GM23338 (cell line): Measurements from ENCODE around the gene RSPRY1. TPM values are rescaled to one million over a fixed set of nuclear protein-coding genes. Genes with fewer than 3 reads are reported as not detected.

ENCODE experiments used
- ATAC-seq: fragments of 200-7000 bp; cut with Tn5 transposase; 3 replicates; pipeline ENCODE4 v1.9.1; 2020
- DNase-seq: peaks from one replicate; pipeline ENCODE4 v3.0.0-alpha.2; 2015; ENCODE audit warnings: low spot score
- H2AFZ ChIP-seq: fragments of 200-600 bp; sonication (generic); 2 replicates; pipeline ENCODE4 v1.8.0; 2016; ENCODE audit warnings: antibody characterized with exemption, mild to moderate bottlenecking, moderate library complexity
- H3F3A ChIP-seq: fragments of 200-600 bp; sonication (generic); replicated peaks from 2 replicates; pipeline ENCODE4 v1.8.0; 2017; ENCODE audit warnings: antibody characterized with exemption, mixed run types, low read depth
- H3K27ac ChIP-seq: fragments of 200-600 bp; sonication (generic); 2 replicates; pipeline ENCODE4 v1.6.1; 2016; ENCODE audit warnings: low read depth
- H3K27me3 ChIP-seq: fragments of 200-600 bp; sonication (generic); 2 replicates; pipeline ENCODE4 v1.8.0; 2016; ENCODE audit warnings: mild to moderate bottlenecking, mixed run types, moderate library complexity; ENCODE audit not compliant: insufficient read depth
- H3K36me3 ChIP-seq: fragments of 200-600 bp; sonication (generic); 2 replicates; pipeline ENCODE4 v1.8.0; 2016; ENCODE audit warnings: mild to moderate bottlenecking; ENCODE audit not compliant: insufficient read depth
- H3K4me1 ChIP-seq: fragments of 200-600 bp; sonication (generic); 2 replicates; pipeline ENCODE4 v1.8.0; 2016; ENCODE audit warnings: mild to moderate bottlenecking, moderate library complexity; ENCODE audit not compliant: insufficient read depth
- H3K4me2 ChIP-seq: fragments of 200-600 bp; sonication (generic); 2 replicates; pipeline ENCODE4 v1.7.1; 2017; ENCODE audit warnings: mixed run types
- H3K4me3 ChIP-seq: fragments of 200-600 bp; sonication (generic); 2 replicates; pipeline ENCODE4 v1.6.1; 2016; ENCODE audit warnings: mixed run types
- H3K79me2 ChIP-seq: fragments of 200-600 bp; sonication (generic); replicated peaks from 2 replicates; pipeline ENCODE4 v1.8.0; 2017; ENCODE audit warnings: mild to moderate bottlenecking; ENCODE audit not compliant: insufficient read depth
- H3K9me2 ChIP-seq: fragments of 200-600 bp; sonication (generic); 2 replicates; pipeline ENCODE4 v1.8.0; 2017; ENCODE audit not compliant: insufficient read depth
- H4K20me1 ChIP-seq: fragments of 200-600 bp; sonication (generic); replicated peaks from 2 replicates; pipeline ENCODE4 v1.8.0; 2017; ENCODE audit warnings: mild to moderate bottlenecking; ENCODE audit not compliant: insufficient read depth
- H3K27ac Mint-ChIP-seq: 2 replicates; pipeline ENCODE4 v1.8.0; 2020; ENCODE audit warnings: inconsistent platforms, mild to moderate bottlenecking, moderate library complexity, mixed read lengths
- H3K27me3 Mint-ChIP-seq: 3 replicates; pipeline ENCODE4 v1.8.0; 2022; ENCODE audit warnings: low read depth, mild to moderate bottlenecking, moderate library complexity, mixed read lengths, inconsistent platforms; ENCODE audit not compliant: insufficient read depth, poor library complexity
- H3K36me3 Mint-ChIP-seq: 3 replicates; pipeline ENCODE4 v1.8.0; 2021; ENCODE audit warnings: low read depth, mild to moderate bottlenecking, inconsistent platforms, moderate library complexity, mixed read lengths
- H3K4me1 Mint-ChIP-seq: 3 replicates; pipeline ENCODE4 v1.8.0; 2020; ENCODE audit warnings: mild to moderate bottlenecking, inconsistent platforms, mixed read lengths
- H3K4me3 Mint-ChIP-seq: 3 replicates; pipeline ENCODE4 v1.8.0; 2021; ENCODE audit warnings: moderate library complexity, mild to moderate bottlenecking, inconsistent platforms, mixed read lengths
- H3K9me3 Mint-ChIP-seq: 3 replicates; pipeline ENCODE4 v1.8.0; 2020; ENCODE audit warnings: moderate library complexity, mild to moderate bottlenecking, inconsistent platforms, mixed read lengths
- CREB1 ChIP-seq: fragments of 250-450 bp; sonication (Bioruptor Pico); IDR thresholded peaks from 2 replicates; pipeline ENCODE4 v1.5.0; 2020; ENCODE audit warnings: low read depth, mild to moderate bottlenecking, moderate library complexity
- EZH2 ChIP-seq: fragments of 200-600 bp; sonication (generic); IDR thresholded peaks from one replicate; pipeline ENCODE4 v1.8.0; 2017; ENCODE audit warnings: antibody characterized with exemption, mild to moderate bottlenecking, low read depth; ENCODE audit not compliant: unreplicated experiment
- EZH2phosphoT487 ChIP-seq: fragments of 200-600 bp; sonication (generic); IDR thresholded peaks from one replicate; pipeline ENCODE4 v1.8.1; 2018; ENCODE audit warnings: antibody characterized with exemption; ENCODE audit not compliant: unreplicated experiment
- JUNB ChIP-seq: IDR thresholded peaks from one replicate; pipeline ENCODE4 v1.6.1; 2016; ENCODE audit warnings: antibody characterized with exemption; ENCODE audit not compliant: unreplicated experiment
- NANOG ChIP-seq: IDR thresholded peaks from 2 replicates; pipeline ENCODE4 v1.6.1; 2016; ENCODE audit warnings: antibody characterized with exemption, borderline replicate concordance
- POLR2AphosphoS5 ChIP-seq: IDR thresholded peaks from 2 replicates; pipeline ENCODE4 v1.6.1; 2016; ENCODE audit warnings: antibody characterized with exemption, low read depth
- STAT1 ChIP-seq: IDR thresholded peaks from one replicate; pipeline ENCODE4 v1.6.1; 2016; ENCODE audit warnings: antibody characterized with exemption; ENCODE audit not compliant: unreplicated experiment
- ZNF114 ChIP-seq: fragments of 250-450 bp; sonication (Bioruptor Pico); IDR thresholded peaks from 2 replicates; pipeline ENCODE4 v1.5.0; 2020; ENCODE audit warnings: mild to moderate bottlenecking, moderate library complexity
- ZNF331 ChIP-seq: fragments of 250-450 bp; sonication (Bioruptor Pico); IDR thresholded peaks from 2 replicates; pipeline ENCODE4 v1.5.0; 2020; ENCODE audit warnings: low read depth, mild to moderate bottlenecking, moderate library complexity
- polyA plus RNA-seq: library from polyadenylated mRNA; unstranded; fragments of >200 nt; fragmentation: Nextera tagmentation; extraction: Ambion mirVana; gene quantifications from 2 replicates; pipeline ENCODE4 v1.2.1, GENCODE V29; 2016
- total RNA-seq: library from RNA; depleted of rRNA; stranded (reverse); fragments of >200 nt; shearing (Covaris generic); gene quantifications from 2 replicates; pipeline ENCODE4 v1.2.3, GENCODE V29; 2014
- TF ChIP-seq, protein P1 (sequence below): fragments of 250-450 bp; sonication (Bioruptor Pico); IDR thresholded peaks from 2 replicates; pipeline ENCODE4 v1.5.0; 2020; ENCODE audit warnings: mild to moderate bottlenecking, moderate library complexity
- TF ChIP-seq, protein P2 (sequence below): IDR thresholded peaks from 2 replicates; pipeline ENCODE4 v1.6.1; 2016; ENCODE audit warnings: antibody characterized with exemption
- TF ChIP-seq, protein P3 (sequence below), 2 experiments: fragments of 200-600 bp in 1 of 2; sonication (generic) in 1 of 2; conservative IDR thresholded peaks; 2 replicates each; pipeline versions ENCODE4 v1.5.1 to v1.6.1; 2016 to 2017; ENCODE audit warnings: antibody characterized with exemption in 2 of 2, low read depth in 2 of 2, mild to moderate bottlenecking in 2 of 2, moderate library complexity in 1 of 2

Gene RSPRY1
- total and polyA plus RNA-seq, 2 experiments from 2014 or later, result 25.8 to 35.9 TPM

GRCh38 chr16:57192146-57192545 lies 6.0 kb downstream of the RSPRY1 start:
- ATAC-seq (no peak), DNase-seq (no peak)
- H3K27me3 Mint-ChIP-seq, result peaks cover under 1% of the 10 kb centered on the region
- Histone ChIP-seq H3K4me3 (no peak overlapping the region), H2AFZ (no peak overlapping the region), H3K9me2 (no peaks in the 10 kb centered on the region), H3K4me1 (peaks cover 8% of the 10 kb centered on the region), H3K4me2 (no peak overlapping the region), H3K36me3 (no peaks in the 10 kb centered on the region), H4K20me1 (peaks cover 26% of the 10 kb centered on the region), H3K27ac (no peak overlapping the region), H3K27me3 (no peaks in the 10 kb centered on the region), H3K79me2 (peaks cover 98% of the 10 kb centered on the region), H3F3A (no peaks in the 10 kb centered on the region)
- TF ChIP-seq NANOG (no peak), JUNB (no peak)
- no peaks in the 10 kb centered on the region for H3K36me3 Mint-ChIP-seq
- H3K4me1 Mint-ChIP-seq, result peaks cover 16% of the 10 kb centered on the region
- H3K4me3 Mint-ChIP-seq, result no peak overlapping the region
- no peaks in the 10 kb centered on the region for H3K9me3 Mint-ChIP-seq
- no peak overlapping the region for H3K27ac Mint-ChIP-seq

DNA sequence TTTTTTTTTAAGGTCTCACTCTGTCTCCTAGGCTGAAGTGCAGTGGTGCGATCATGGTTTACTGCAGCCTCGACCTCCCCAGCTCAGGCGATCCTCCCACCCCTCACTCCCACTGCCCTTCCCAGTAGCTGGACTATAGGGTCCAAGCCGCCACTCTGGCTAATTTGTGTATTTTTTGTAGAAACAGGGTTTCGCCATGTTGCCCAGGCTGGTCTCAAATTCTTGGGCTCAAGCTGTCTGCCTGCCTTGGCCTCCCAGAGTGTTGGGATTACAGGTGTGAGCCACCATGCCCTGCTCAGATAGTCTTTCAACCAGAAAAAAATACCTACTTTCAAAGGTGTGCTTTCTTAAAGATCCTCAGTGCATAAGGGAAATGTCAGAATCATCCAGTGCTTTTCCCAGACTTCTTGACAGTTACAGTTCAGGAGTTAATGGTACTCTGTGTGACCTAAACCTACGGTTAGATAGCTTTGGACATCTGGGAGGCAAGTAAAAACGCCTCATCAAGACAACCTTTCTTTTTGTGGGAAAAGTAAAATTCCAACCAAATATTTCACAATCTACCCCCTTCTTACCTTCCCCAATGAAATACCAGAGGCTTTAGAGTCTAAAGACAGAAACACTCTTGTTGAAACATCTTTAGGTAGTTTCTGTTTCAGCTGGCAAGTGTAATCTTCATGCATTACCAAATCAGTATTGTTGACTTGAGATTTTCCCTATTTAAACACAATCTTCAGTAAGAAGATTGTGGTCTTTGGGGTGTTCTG lies 6.8 kb downstream of the RSPRY1 start:
- no peak overlapping the region for H3K4me2 ChIP-seq
- DNase-seq (no peak), ATAC-seq (no peak)
- no peak overlapping the region for H2AFZ ChIP-seq
- no peaks in the 10 kb centered on the region for H3K9me2 ChIP-seq
- Mint-ChIP-seq H3K4me1 (peaks cover 14% of the 10 kb centered on the region), H3K9me3 (no peaks in the 10 kb centered on the region), H3K4me3 (no peak overlapping the region), H3K36me3 (no peaks in the 10 kb centered on the region), H3K27me3 (no peaks in the 10 kb centered on the region), H3K27ac (no peak overlapping the region)
- H3K36me3 ChIP-seq, result no peaks in the 10 kb centered on the region
- peaks cover 4% of the 10 kb centered on the region for H3K4me1 ChIP-seq
- H3F3A ChIP-seq, result no peaks in the 10 kb centered on the region
- no peak overlapping the region for H3K4me3 ChIP-seq
- peak overlapping the region; percentile 16; the same call in 1 of the 2 replicates for H3K27ac ChIP-seq
- peaks cover 98% of the 10 kb centered on the region for H3K79me2 ChIP-seq
- peaks cover 30% of the 10 kb centered on the region for H4K20me1 ChIP-seq
- H3K27me3 ChIP-seq, result no peaks in the 10 kb centered on the region
- no peak for TF ChIP-seq NANOG
- TF ChIP-seq, protein P1, sequence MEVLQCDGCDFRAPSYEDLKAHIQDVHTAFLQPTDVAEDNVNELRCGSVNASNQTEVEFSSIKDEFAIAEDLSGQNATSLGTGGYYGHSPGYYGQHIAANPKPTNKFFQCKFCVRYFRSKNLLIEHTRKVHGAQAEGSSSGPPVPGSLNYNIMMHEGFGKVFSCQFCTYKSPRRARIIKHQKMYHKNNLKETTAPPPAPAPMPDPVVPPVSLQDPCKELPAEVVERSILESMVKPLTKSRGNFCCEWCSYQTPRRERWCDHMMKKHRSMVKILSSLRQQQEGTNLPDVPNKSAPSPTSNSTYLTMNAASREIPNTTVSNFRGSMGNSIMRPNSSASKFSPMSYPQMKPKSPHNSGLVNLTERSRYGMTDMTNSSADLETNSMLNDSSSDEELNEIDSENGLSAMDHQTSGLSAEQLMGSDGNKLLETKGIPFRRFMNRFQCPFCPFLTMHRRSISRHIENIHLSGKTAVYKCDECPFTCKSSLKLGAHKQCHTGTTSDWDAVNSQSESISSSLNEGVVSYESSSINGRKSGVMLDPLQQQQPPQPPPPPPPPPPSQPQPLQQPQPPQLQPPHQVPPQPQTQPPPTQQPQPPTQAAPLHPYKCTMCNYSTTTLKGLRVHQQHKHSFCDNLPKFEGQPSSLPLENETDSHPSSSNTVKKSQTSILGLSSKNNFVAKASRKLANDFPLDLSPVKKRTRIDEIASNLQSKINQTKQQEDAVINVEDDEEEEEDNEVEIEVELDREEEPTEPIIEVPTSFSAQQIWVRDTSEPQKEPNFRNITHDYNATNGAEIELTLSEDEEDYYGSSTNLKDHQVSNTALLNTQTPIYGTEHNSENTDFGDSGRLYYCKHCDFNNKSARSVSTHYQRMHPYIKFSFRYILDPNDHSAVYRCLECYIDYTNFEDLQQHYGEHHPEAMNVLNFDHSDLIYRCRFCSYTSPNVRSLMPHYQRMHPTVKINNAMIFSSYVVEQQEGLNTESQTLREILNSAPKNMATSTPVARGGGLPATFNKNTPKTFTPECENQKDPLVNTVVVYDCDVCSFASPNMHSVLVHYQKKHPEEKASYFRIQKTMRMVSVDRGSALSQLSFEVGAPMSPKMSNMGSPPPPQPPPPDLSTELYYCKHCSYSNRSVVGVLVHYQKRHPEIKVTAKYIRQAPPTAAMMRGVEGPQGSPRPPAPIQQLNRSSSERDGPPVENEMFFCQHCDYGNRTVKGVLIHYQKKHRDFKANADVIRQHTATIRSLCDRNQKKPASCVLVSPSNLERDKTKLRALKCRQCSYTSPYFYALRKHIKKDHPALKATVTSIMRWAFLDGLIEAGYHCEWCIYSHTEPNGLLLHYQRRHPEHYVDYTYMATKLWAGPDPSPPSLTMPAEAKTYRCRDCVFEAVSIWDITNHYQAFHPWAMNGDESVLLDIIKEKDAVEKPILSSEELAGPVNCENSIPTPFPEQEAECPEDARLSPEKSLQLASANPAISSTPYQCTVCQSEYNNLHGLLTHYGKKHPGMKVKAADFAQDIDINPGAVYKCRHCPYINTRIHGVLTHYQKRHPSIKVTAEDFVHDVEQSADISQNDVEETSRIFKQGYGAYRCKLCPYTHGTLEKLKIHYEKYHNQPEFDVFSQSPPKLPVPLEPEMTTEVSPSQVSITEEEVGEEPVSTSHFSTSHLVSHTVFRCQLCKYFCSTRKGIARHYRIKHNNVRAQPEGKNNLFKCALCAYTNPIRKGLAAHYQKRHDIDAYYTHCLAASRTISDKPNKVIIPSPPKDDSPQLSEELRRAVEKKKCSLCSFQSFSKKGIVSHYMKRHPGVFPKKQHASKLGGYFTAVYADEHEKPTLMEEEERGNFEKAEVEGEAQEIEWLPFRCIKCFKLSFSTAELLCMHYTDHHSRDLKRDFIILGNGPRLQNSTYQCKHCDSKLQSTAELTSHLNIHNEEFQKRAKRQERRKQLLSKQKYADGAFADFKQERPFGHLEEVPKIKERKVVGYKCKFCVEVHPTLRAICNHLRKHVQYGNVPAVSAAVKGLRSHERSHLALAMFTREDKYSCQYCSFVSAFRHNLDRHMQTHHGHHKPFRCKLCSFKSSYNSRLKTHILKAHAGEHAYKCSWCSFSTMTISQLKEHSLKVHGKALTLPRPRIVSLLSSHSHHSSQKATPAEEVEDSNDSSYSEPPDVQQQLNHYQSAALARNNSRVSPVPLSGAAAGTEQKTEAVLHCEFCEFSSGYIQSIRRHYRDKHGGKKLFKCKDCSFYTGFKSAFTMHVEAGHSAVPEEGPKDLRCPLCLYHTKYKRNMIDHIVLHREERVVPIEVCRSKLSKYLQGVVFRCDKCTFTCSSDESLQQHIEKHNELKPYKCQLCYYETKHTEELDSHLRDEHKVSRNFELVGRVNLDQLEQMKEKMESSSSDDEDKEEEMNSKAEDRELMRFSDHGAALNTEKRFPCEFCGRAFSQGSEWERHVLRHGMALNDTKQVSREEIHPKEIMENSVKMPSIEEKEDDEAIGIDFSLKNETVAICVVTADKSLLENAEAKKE (CRISPR knock-in tag), result no peak
- no peak for TF ChIP-seq POLR2AphosphoS5
- TF ChIP-seq JUNB, result no peak
- TF ChIP-seq EZH2phosphoT487, result no peak
- TF ChIP-seq, protein P2, sequence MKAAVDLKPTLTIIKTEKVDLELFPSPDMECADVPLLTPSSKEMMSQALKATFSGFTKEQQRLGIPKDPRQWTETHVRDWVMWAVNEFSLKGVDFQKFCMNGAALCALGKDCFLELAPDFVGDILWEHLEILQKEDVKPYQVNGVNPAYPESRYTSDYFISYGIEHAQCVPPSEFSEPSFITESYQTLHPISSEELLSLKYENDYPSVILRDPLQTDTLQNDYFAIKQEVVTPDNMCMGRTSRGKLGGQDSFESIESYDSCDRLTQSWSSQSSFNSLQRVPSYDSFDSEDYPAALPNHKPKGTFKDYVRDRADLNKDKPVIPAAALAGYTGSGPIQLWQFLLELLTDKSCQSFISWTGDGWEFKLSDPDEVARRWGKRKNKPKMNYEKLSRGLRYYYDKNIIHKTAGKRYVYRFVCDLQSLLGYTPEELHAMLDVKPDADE, result no peak
- TF ChIP-seq EZH2, result no peak
- no peak for TF ChIP-seq ZNF114 (CRISPR knock-in tag)
- TF ChIP-seq ZNF331 (CRISPR knock-in tag), result no peak
- TF ChIP-seq STAT1, result no peak
- TF ChIP-seq, protein P3, sequence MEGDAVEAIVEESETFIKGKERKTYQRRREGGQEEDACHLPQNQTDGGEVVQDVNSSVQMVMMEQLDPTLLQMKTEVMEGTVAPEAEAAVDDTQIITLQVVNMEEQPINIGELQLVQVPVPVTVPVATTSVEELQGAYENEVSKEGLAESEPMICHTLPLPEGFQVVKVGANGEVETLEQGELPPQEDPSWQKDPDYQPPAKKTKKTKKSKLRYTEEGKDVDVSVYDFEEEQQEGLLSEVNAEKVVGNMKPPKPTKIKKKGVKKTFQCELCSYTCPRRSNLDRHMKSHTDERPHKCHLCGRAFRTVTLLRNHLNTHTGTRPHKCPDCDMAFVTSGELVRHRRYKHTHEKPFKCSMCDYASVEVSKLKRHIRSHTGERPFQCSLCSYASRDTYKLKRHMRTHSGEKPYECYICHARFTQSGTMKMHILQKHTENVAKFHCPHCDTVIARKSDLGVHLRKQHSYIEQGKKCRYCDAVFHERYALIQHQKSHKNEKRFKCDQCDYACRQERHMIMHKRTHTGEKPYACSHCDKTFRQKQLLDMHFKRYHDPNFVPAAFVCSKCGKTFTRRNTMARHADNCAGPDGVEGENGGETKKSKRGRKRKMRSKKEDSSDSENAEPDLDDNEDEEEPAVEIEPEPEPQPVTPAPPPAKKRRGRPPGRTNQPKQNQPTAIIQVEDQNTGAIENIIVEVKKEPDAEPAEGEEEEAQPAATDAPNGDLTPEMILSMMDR (conservative IDR thresholded peaks at IDR 0.05; ENCODE audit: low read depth in 2 of 2), result no peak
- no peak for TF ChIP-seq CREB1 (CRISPR knock-in tag)
